ENCODE data around the gene FNBP1L.

FNBP1L gene

GRCh38 chr1:93575621-93576284, 127.8 kb downstream of the FNBP1L start:
- no peak overlapping the region for H3K4me3 ChIP-seq (ENCODE audit: low read length)
- TF ChIP-seq CTCF (conservative IDR thresholded peaks at IDR 0.05; ENCODE audit: low read length) = no peak
- peak; percentile 32 for DNase-seq (ENCODE audit: low read depth)

DNA sequence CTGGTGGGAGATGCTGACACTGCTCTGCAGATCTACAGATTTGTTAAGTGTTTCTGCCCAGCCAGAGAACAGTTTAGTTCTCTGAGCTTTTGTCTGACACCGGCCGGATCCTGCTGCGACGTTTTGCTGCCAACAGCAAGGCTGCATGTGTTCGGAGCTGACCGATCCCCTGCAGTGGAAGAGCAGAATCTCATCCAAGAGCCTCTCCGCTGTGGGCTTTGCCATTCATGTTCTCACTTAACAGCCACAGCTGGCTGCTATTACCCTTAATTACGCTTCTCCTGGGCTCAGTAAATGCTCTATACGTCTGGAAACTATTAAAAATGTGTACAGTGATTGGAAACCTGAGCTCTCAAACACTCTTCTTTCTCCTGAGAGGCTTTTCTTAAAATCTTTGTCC, 128.4 kb downstream of the FNBP1L start:
- DNase-seq (ENCODE audit: low read depth) = peak; percentile 74
- TF ChIP-seq CTCF (conservative IDR thresholded peaks at IDR 0.05; ENCODE audit: low read length) = no peak
- H3K4me3 ChIP-seq (ENCODE audit: low read length) = no peak overlapping the region

DNA sequence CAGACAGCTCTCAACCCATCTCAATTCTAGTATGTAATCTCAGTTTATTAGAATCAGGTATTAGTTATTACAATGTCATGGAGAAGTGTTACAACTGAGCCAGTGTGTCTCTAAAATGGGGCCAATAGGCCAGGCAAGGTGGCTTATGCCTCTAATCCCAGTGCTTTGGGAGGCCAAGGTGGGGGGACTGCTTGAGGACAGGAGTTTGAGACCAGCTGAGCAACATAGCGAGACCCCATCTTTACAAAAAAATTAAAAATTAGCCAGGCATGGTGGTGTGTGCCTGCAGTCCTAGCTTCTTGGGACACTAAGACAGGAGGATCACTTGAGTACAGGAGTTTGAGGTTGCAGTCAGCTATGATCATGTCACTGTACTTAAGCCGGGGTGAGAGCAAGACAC, 128.8 kb downstream of the FNBP1L start:
- no peak for TF ChIP-seq CTCF (conservative IDR thresholded peaks at IDR 0.05; ENCODE audit: low read length)
- no peak for DNase-seq (ENCODE audit: low read depth)

DNA sequence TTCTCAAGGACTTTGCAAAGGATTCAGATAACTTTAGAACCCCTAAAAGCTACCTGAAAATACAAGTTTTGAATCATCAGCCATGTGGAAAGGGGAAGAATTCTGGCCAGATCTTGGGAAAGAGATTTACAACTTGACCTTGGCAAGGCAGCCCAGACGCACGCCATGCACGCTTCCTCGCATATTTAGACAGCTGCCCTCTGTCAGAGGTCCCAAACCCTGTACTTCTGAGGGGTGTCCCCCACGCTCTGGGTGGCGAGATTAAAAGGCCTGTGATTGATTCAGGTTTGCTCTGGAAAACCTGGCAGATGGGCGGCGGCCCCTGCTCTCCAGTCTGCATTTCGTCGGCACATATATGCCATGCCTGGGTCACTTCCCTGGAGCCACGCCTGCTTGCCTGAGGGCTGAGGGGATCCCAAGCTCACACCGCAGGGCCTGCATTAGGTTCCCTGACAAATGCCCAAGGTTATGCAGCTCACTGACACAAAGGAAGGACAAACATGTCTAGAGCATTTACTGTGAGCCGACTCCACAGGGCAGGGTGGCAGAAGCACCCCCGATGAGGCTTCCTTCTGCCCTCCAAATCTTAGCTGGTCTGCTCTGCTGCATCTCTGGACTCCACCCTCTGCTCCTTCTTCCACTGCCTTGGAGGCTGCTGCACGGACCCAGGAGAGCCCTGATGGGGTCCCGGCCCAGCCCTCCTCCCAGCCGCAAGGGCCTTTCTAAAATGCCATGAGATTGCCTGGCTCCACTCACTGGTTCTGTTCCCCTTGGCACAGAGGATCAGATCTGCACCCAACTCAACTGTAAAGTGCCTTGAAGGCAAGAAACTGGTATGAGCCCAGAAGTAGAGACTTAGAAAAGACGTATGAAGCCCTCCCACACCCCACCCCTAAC, 129.9 kb downstream of the FNBP1L start:
- DNase-seq (ENCODE audit: low read depth) = no peak
- TF ChIP-seq CTCF (conservative IDR thresholded peaks at IDR 0.05; ENCODE audit: low read length) = no peak
- no peak overlapping the region for H3K4me3 ChIP-seq (ENCODE audit: low read length)

More for the DNA sequence above, 128.8 kb downstream of the FNBP1L start:
- H3K4me3 ChIP-seq (ENCODE audit: low read length) = no peak overlapping the region

DNA sequence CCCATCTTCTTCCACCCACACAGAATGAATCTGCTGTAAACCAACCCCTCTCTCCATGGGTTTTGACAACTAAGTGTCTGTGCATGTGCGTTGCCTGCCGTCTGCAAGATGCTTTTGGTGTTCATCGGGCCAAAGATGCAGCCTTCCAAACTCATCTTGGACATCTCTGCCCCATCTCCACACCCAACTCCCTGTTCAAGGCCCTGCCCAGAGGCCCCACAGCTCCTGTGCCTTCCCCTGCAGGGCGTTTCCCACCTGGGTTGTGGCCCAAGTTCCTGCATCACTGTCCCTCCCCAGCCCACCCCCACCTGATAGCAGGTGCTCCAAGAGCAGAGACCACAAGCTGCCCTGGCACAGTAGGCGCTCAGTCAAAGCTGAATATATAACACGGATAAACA, 130.5 kb downstream of the FNBP1L start:
- TF ChIP-seq CTCF (conservative IDR thresholded peaks at IDR 0.05; ENCODE audit: low read length) = no peak
- no peak overlapping the region for H3K4me3 ChIP-seq (ENCODE audit: low read length)
- no peak for DNase-seq (ENCODE audit: low read depth)

GRCh38 chr1:93578911-93579825, 131.2 kb downstream of the FNBP1L start:
- no peak for TF ChIP-seq CTCF (conservative IDR thresholded peaks at IDR 0.05; ENCODE audit: low read length)
- no peak overlapping the region for H3K4me3 ChIP-seq (ENCODE audit: low read length)
- DNase-seq (ENCODE audit: low read depth) = no peak

Data from AG10803 (cell line).